GM12874 (cell line): ENCODE measurements around the gene KIAA0753.

Experiments
- CTCF ChIP-seq: IDR thresholded peaks from 2 replicates; pipeline ENCODE4 v1.5.1; 2011; ENCODE audit warnings: low read depth, mild to moderate bottlenecking, control low read depth, low read length, moderate library complexity; ENCODE audit not compliant: insufficient read depth

KIAA0753 gene

GRCh38 chr17:6536566-6537065, 103.9 kb downstream of the KIAA0753 start:
- TF ChIP-seq CTCF = no peak

DNA sequence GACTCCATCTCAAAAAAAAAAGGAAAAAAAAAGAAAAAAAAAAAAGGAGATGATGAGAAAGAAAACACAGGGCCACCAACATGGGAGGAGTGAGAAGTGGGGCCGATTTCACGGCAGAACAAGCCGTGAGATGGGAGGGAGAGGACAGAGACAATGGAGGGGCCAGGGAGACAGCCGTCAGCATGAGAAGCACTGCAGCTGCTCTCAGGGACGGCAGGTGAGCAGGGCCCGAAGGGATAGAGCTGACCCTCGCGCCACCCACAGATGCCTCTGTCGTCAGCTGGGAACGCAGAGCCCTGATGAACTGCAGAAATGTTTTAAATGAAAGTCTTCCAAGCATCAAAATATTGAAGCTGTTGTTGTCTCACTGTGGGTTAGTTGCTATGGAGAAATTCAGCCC, 104.5 kb downstream of the KIAA0753 start:
- TF ChIP-seq CTCF = no peak

DNA sequence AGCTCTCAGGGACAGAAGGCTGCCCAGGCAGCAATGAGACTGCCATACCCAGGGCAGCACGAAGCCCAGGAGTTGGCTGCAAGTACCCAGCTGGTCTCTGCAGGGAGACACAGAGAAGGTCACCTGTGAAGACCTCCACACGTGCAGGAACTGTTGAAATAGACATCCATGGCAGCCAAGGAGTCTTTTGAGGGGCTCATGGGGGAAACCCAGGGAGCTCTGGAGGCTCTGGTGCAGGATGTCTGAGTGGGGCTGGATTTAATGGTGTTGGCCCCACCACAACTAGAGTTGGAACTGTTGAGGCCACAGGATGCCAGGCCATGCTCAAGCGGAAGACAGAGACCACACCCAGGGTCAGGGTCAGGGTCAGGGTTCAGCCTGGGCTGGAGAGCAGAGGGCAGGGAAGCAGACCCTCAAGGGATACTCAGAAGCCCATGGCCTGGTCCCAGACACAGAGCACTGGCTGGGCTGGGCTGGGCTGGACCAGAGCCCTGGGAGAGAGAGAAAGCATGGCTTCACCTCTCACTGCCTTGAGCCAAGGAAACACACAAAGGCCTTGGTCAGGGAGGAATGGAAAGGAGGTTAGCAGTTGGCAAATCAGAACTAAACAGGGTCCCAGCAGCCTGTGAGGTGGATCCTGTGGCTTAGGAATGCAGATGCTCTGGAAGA, 105.5 kb downstream of the KIAA0753 start:
- no peak for TF ChIP-seq CTCF

- TF ChIP-seq CTCF = no peak
Measured at GRCh38 chr17:6532441-6532885, 108.0 kb downstream of the KIAA0753 start.

- no peak for TF ChIP-seq CTCF
Measured at GRCh38 chr17:6531575-6531974, 108.9 kb downstream of the KIAA0753 start.

- TF ChIP-seq CTCF = no peak
Measured at GRCh38 chr17:6530324-6530920, 110.1 kb downstream of the KIAA0753 start.

DNA sequence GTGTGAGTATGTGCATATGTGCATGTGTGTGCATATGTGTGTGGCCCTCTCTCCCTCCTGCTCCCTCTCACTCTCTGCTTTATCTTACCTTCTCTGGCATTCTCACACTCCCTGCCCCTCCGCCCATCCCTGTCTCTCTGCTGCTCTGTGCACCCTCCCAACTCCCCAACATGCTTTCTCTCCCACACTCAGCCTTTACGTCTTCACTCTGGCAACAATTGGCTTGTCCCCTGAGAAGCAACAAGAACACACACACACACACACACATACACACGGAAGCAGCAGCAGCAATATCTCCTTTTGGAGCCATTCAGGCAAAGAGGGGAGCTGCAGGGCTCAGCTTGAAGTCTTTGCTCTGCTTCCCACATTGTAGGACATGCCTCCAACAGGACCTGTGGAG, 112.0 kb downstream of the KIAA0753 start:
- no peak for TF ChIP-seq CTCF
